GM12874 (cell line): ENCODE measurements around the gene OXCT2.

Source experiments
- TF ChIP-seq, protein P1 (sequence below): IDR thresholded peaks from 2 replicates; pipeline ENCODE4 v1.5.1; 2011; ENCODE audit warnings: low read depth, mild to moderate bottlenecking, control low read depth, low read length, moderate library complexity; ENCODE audit not compliant: insufficient read depth

OXCT2 gene

DNA sequence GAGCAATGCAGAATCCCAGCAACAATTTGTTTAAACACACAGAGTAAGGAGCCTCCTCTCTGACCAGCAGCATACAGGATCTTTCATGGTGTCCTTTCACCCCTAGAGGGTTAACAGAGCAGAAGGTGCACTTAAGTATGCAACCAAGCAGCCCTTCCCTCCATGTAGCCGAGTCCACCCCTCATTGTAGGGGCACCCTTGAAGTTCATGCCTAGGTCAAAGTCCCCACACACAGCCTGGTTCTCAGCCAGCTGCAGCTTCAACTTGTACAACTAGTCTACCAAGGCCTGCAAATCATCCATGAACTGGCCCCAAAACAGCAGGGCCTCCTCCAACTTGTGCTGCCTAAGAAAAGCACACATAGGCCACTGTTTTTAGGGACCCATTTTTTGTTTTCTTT, 24.5 kb upstream of the OXCT2 start:
- TF ChIP-seq, protein P1, sequence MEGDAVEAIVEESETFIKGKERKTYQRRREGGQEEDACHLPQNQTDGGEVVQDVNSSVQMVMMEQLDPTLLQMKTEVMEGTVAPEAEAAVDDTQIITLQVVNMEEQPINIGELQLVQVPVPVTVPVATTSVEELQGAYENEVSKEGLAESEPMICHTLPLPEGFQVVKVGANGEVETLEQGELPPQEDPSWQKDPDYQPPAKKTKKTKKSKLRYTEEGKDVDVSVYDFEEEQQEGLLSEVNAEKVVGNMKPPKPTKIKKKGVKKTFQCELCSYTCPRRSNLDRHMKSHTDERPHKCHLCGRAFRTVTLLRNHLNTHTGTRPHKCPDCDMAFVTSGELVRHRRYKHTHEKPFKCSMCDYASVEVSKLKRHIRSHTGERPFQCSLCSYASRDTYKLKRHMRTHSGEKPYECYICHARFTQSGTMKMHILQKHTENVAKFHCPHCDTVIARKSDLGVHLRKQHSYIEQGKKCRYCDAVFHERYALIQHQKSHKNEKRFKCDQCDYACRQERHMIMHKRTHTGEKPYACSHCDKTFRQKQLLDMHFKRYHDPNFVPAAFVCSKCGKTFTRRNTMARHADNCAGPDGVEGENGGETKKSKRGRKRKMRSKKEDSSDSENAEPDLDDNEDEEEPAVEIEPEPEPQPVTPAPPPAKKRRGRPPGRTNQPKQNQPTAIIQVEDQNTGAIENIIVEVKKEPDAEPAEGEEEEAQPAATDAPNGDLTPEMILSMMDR = no peak

DNA sequence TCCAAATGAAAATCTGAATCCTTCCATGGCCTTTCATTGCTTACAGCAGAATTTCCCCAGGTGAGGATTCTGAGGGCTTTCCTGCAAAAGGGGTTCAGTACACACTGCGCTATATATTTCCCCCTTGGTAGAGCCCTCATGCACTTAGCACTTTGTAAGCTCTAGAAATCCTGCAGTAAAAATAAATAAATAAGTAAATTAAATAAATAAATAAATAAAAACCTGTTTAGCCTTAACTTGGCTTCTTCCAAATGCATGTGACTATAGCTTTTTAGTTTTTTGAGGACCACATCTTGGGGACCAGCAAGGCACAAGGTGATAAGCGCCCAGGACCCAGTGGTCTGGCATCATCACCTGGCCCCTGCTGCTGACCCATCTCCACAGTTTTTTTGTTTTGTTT, 20.7 kb upstream of the OXCT2 start:
- TF ChIP-seq, protein P1 = no peak

DNA sequence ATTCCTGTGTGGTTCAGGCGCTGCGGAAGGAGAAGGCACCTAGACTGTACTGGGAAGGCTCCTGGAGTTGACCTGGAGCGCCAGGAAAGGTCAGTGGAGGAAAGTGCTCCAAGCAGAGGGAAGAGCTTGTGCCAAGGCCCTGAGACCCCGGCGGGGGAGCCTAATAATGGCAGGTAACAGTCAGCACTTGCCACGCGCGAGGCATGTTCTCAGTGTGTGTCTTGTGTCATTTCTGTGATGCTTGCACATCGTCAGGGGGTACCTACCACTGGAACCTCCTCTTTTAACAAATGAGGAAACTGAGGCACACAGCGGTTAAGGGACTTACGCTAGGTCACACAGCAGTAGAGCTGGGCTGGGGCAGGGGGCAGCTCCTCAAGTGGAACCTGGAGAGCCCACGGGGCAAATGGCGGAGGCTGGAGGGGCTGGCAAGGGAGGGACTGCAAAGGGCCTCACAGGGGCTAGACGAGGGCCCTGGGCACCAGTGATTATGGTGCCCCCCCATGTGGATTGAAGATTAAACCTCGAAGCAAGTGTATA, 18.5 kb upstream of the OXCT2 start:
- TF ChIP-seq, protein P1 = no peak

DNA sequence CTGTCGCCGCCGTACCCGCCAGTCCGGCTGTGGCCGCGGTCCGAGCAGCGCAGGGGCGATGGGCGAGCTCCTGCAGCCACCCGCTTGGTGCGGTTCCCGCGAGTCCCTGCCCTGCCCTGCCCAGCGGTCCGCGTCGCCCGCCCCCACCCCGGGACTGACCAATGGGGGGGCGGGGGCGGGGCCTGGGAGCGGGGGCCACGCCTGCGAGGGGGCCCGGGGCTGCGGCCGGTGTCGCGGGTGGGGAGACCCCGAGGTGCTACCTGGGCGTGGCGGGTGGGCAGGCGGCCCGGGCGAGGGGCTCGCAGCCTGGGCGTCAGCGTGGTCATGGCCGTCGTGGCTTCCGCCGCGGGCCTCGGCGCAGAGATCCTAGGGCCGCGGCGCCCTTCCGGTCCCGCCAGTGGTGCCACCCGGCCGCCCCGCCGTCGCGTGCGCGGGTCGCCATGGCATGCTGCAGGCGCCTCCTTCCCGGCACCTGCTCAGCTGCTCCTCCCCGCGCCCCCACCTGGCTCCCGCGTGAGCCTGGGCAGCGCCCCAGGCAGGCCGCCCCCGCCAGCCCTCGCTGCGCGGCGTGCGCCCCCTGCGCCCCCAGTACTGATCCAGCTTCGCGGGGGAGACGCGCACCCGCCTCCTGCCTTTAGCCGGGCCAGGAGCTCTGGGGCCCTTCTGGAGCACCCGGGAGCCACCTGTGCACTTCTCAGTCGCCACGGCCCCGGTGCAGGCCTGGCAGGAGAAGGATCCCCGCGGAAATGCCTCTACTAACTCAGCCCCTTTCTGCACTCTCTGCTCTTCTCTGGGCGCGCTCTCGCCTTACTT, 17.8 kb upstream of the OXCT2 start, which contains the start of gene BMP8B:
Gene BMP8B, minus strand, starts transcription at position 108 of the 813 bp plus-strand sequence. CDS start 380 bp downstream, outside the sequence.
- TF ChIP-seq, protein P1 = no peak

DNA sequence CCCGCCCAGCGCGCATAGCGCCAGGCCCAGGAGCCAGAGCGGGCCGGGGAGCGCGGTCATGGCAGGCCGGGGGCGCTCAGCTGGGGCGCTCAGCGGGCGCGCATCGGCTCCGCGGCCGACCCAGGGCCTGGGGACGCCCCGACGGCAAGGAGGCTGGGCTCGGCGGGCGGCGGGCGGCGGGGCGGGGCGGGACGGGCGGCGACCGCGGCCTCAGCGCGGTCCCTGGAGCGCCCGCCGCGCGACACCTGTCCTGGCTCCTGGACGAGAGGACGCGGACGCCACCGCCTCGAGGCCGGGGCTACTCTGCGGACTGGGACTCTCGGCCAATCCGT, 17.2 kb upstream of the OXCT2 start:
- TF ChIP-seq, protein P1 = no peak

DNA sequence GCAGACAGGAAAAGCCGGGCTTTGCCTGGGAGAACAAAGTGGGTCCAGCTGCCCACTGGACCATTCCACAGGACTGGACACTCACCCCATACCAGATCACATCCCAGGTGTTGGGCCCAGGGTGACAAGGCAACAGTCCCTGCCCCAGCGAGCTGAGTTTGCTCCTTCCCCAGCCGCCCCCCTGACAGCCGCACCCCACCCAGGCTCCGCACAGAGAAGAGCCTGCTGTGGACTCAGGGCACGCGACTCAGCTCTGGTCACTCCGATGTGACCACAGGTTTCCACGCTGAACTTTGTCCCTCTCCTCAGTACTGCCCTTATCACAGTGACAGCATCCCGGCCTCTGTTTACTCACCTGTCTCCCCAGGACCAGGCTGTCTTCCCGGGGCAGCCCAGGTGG, 16.3 kb upstream of the OXCT2 start:
- TF ChIP-seq, protein P1 = no peak

DNA sequence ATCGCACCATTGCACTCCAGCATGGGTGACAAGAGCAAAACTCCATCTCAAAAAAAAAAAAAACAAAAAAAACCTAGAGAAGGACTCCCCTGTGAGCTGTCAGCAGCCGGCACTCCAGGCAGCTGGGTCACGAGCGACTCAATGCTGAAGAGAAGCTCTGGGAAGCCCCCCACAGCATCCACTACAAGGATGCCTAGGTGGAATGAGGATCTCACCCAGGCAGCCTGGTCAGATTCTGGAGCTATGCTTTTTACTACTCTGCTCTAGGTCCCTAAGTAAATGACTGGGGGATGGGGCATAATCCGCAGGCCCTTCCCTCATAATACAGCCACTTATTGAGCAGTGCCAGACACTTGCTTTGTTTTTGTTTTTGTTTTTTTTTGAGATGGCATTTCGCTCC, 11.0 kb upstream of the OXCT2 start:
- TF ChIP-seq, protein P1 = no peak
